C4-2B (cell line): ENCODE results near the gene DNAH1.
A peak's percentile ranks its signal among the peaks of the same experiment; 100 is the strongest.
"Not testable (repeated sequence)": the region's sequence is repeated elsewhere in the genome, so short reads cannot be mapped to it uniquely, and the experiment has no call there.

Experiments used
- H3K27ac ChIP-seq: fragments of 450-650 bp; 2 replicates; pipeline ENCODE4 v1.5.1; 2017
- ZFX ChIP-seq: fragments of 450-650 bp; IDR thresholded peaks from 2 replicates; pipeline ENCODE4 v1.6.1; 2017
- TF ChIP-seq, protein P1 (sequence below): fragments of 450-650 bp; conservative IDR thresholded peaks from 2 replicates; pipeline ENCODE4 v1.5.1; 2017; ENCODE audit warnings: mild to moderate bottlenecking

Gene DNAH1

GRCh38 chr3:52315977-52316764 lies at the start of gene DNAH1:
TSS of gene DNAH1 (plus strand) at chr3:52316319. CDS start at chr3:52322443, 6,124 bp downstream.
- no peak within 1 kb of the TSS for H3K27ac ChIP-seq
- TF ChIP-seq ZFX: no peak
- TF ChIP-seq, protein P1, sequence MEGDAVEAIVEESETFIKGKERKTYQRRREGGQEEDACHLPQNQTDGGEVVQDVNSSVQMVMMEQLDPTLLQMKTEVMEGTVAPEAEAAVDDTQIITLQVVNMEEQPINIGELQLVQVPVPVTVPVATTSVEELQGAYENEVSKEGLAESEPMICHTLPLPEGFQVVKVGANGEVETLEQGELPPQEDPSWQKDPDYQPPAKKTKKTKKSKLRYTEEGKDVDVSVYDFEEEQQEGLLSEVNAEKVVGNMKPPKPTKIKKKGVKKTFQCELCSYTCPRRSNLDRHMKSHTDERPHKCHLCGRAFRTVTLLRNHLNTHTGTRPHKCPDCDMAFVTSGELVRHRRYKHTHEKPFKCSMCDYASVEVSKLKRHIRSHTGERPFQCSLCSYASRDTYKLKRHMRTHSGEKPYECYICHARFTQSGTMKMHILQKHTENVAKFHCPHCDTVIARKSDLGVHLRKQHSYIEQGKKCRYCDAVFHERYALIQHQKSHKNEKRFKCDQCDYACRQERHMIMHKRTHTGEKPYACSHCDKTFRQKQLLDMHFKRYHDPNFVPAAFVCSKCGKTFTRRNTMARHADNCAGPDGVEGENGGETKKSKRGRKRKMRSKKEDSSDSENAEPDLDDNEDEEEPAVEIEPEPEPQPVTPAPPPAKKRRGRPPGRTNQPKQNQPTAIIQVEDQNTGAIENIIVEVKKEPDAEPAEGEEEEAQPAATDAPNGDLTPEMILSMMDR: no peak

- TF ChIP-seq, protein P1: no peak
- no peak overlapping the region for H3K27ac ChIP-seq
Observed at GRCh38 chr3:52268036-52268435, 48.1 kb upstream of the DNAH1 start.

DNA sequence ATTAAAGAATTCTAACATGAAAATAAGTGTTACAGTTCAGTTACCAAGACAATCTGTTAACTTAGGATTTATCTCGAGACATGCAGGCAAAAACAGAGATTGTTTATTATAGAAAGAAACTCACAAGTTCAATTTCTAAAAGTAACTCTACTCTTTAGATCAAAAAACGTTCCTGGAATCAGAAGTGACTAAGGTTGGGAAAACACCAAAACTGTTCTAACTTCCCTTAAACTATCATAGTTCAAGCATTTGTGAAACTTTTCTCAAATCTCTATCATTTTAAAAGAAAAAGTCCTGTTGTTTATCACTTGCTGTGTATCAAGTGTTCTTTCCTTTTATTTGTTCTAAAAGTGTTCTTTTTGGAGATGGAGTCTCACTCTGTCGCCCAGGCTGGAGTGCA lies 46.3 kb upstream of the DNAH1 start:
- no peak for TF ChIP-seq ZFX
- TF ChIP-seq, protein P1: no peak
- H3K27ac ChIP-seq: no peak overlapping the region

GRCh38 chr3:52270252-52270754 lies 45.8 kb upstream of the DNAH1 start:
- TF ChIP-seq, protein P1: no peak
- TF ChIP-seq ZFX: no peak
- no peak overlapping the region for H3K27ac ChIP-seq

DNA sequence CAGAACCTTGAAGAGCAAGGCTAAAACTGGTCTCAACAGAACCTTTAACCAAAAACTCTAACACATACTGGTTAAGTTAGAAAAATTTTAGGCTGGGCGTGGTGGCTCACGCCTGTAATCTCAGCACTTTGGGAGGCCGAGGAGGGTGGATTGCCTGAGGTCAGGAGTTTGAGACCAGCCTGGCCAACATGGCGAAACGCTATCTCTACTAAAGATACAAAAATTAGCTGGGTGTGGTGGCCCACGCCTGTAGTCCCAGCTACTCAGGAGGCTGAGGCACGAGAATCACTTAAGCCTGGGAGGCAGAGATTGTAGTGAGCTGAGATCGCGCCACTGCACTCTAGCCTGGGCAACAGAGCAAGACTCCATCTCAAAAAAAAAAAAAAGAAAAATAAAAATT lies 43.9 kb upstream of the DNAH1 start:
- H3K27ac ChIP-seq: not testable (repeated sequence)

GRCh38 chr3:52272831-52273230 lies 43.3 kb upstream of the DNAH1 start:
- no peak overlapping the region for H3K27ac ChIP-seq
- TF ChIP-seq, protein P1: no peak
- TF ChIP-seq ZFX: no peak

DNA sequence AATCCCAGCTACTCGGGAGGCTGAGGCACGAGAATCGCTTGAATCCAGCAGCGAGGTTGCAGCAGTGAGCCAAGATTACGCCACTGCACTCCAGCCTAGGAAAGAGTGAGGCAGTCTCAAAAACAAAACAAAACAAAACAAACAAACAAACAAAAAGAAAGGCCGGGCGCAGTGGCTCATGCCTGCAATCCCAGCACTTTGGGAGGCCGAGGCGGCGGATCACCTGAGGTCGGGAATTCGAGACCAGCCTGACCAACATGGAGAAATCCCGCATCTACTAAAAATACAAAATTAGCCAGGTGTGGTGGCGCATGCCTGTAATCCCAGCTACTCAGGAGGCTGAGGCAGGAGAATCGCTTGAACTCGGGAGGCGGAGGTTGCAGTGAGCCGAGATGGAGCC lies 41.3 kb upstream of the DNAH1 start:
- H3K27ac ChIP-seq: not testable (repeated sequence)

- peak overlapping the region; percentile 83 for H3K27ac ChIP-seq
- TF ChIP-seq, protein P1: no peak
- no peak for TF ChIP-seq ZFX
Observed at GRCh38 chr3:52277071-52277964, 38.8 kb upstream of the DNAH1 start.
